A549 (cell line): ENCODE measurements around the gene RRP15. TPM values are rescaled to one million over a fixed set of nuclear protein-coding genes. Genes with fewer than 3 reads are reported as not detected.

Source experiments
- ATAC-seq, 2 experiments: fragments of 200-7000 bp in 1 of 2; fragments of >200 bp in 1 of 2; cut with Nextera tagmentation in 1 of 2; cut with Tn5 transposase in 1 of 2; 3 replicates each; pipeline versions ENCODE4 v1.8.0 to v1.9.1; 2018 to 2020; ENCODE audit warnings: mild to moderate bottlenecking in 1 of 2, moderate library complexity in 1 of 2
- CTCF ChIA-PET: fragments of 300-600 bp; sonication (Branson Sonifier 250); formaldehyde crosslinking; extraction: SDS; loops from one replicate; lab custom pipeline; 2021; ENCODE audit warnings: antibody characterized with exemption, inconsistent platforms; lab: Yijun Ruan, JAX
- POLR2A ChIA-PET: fragments of 350-600 bp; formaldehyde crosslinking; extraction: SDS; loops from one replicate; lab custom pipeline; 2021; ENCODE audit warnings: antibody characterized with exemption, inconsistent platforms; lab: Yijun Ruan, JAX
- DNase-seq, 2 experiments: peaks; one replicate each; pipeline versions ENCODE4 v3.0.0 to v3.0.0-alpha.2; 2011 to 2016; ENCODE audit warnings: low read depth in 1 of 2, low spot score in 1 of 2
- FAIRE-seq: peaks from 2 replicates; lab custom pipeline; 2011; peaks lifted over from hg19 to GRCh38; lab: Jason Lieb, UNC
- H3K27ac ChIP-seq, 2 experiments: fragments of >200 bp; sonication (Bioruptor Twin); formaldehyde crosslinking; 3 replicates each; pipeline ENCODE4 v1.5.1; 2016 to 2017
- H3K4me1 ChIP-seq: fragments of >200 bp; sonication (Bioruptor Twin); formaldehyde crosslinking; 3 replicates; pipeline ENCODE4 v1.6.1; 2016
- H3K4me2 ChIP-seq: fragments of >200 bp; sonication (Bioruptor Twin); formaldehyde crosslinking; 3 replicates; pipeline ENCODE4 v1.6.1; 2016
- H3K4me3 ChIP-seq: fragments of >200 bp; sonication (Bioruptor Twin); formaldehyde crosslinking; 3 replicates; pipeline ENCODE4 v1.5.1; 2016
- H3K9me3 ChIP-seq: fragments of >200 bp; sonication (Bioruptor Twin); formaldehyde crosslinking; 3 replicates; pipeline ENCODE4 v1.6.1; 2016
- BCL3 ChIP-seq: fragments of >200 bp; sonication (Bioruptor Twin); formaldehyde crosslinking; IDR thresholded peaks from 3 replicates; pipeline ENCODE4 v1.6.1; 2016
- CBX2 ChIP-seq: fragments of 200-600 bp; sonication (generic); IDR thresholded peaks from 2 replicates; pipeline ENCODE4 v1.6.1; 2016; ENCODE audit warnings: low read depth, mild to moderate bottlenecking, borderline replicate concordance
- CBX8 ChIP-seq: fragments of 200-600 bp; sonication (generic); IDR thresholded peaks from 2 replicates; pipeline ENCODE4 v1.6.1; 2016
- CEBPB ChIP-seq, 2 experiments: fragments of >200 bp in 1 of 2; sonication (Bioruptor Twin) in 1 of 2; formaldehyde crosslinking in 1 of 2; IDR thresholded peaks; 2 replicates each; pipeline ENCODE4 v1.6.1; 2012 to 2016
- CHD2 ChIP-seq: fragments of 150-350 bp; IDR thresholded peaks from 2 replicates; pipeline ENCODE4 v1.6.1; 2014; ENCODE audit warnings: low read length; ENCODE audit not compliant: partially characterized antibody
- EHF ChIP-seq: fragments of 250-450 bp; sonication (Bioruptor Pico); IDR thresholded peaks from 2 replicates; pipeline ENCODE4 v1.5.0; 2020; ENCODE audit warnings: mild to moderate bottlenecking
- EHMT2 ChIP-seq: fragments of 200-600 bp; sonication (generic); IDR thresholded peaks from 2 replicates; pipeline ENCODE4 v1.6.1; 2016; ENCODE audit warnings: antibody characterized with exemption, low read depth, mild to moderate bottlenecking, moderate library complexity
- EP300 ChIP-seq, 2 experiments: fragments of >200 bp; sonication (Bioruptor Twin); formaldehyde crosslinking; IDR thresholded peaks; 2 replicates in 1 of 2; 3 replicates in 1 of 2; pipeline ENCODE4 v1.6.1; 2016 to 2017
- FOSL2 ChIP-seq, 2 experiments: fragments of 450-650 bp in 1 of 2; fragments of >200 bp in 1 of 2; sonication (Bioruptor Twin) in 1 of 2; formaldehyde crosslinking; IDR thresholded peaks; 2 replicates each; pipeline versions ENCODE4 v1.5.0 to v1.6.1; 2016 to 2020; ENCODE audit warnings: mild to moderate bottlenecking in 1 of 2, moderate library complexity in 1 of 2
- GATA3 ChIP-seq: IDR thresholded peaks from 2 replicates; pipeline ENCODE4 v1.6.1; 2012; ENCODE audit warnings: borderline replicate concordance
- HOXA7 ChIP-seq: fragments of 250-450 bp; sonication (Bioruptor Pico); IDR thresholded peaks from 2 replicates; pipeline ENCODE4 v1.5.0; 2020; ENCODE audit warnings: mild to moderate bottlenecking, moderate library complexity
- HOXB5 ChIP-seq: fragments of 250-450 bp; sonication (Bioruptor Pico); IDR thresholded peaks from 2 replicates; pipeline ENCODE4 v1.5.0; 2020; ENCODE audit warnings: mild to moderate bottlenecking, moderate library complexity
- JUN ChIP-seq, 2 experiments: fragments of >200 bp; sonication (Bioruptor Twin); formaldehyde crosslinking; IDR thresholded peaks; 2 replicates in 1 of 2; 3 replicates in 1 of 2; pipeline ENCODE4 v1.6.1; 2016 to 2017
- JUNB ChIP-seq: fragments of >200 bp; sonication (Bioruptor Twin); formaldehyde crosslinking; IDR thresholded peaks from 2 replicates; pipeline ENCODE4 v1.6.1; 2016
- KDM5A ChIP-seq: fragments of 200-600 bp; sonication (generic); IDR thresholded peaks from 2 replicates; pipeline ENCODE4 v1.6.1; 2016; ENCODE audit warnings: antibody characterized with exemption, mild to moderate bottlenecking
- MAFK ChIP-seq: fragments of 450-650 bp; IDR thresholded peaks from 2 replicates; pipeline ENCODE4 v1.6.1; 2014; ENCODE audit not compliant: partially characterized antibody
- MAX ChIP-seq: IDR thresholded peaks from 2 replicates; pipeline ENCODE4 v1.6.1; 2012
- NPAS2 ChIP-seq: fragments of 250-450 bp; sonication (Bioruptor Pico); IDR thresholded peaks from 2 replicates; pipeline ENCODE4 v1.8.0; 2022; ENCODE audit warnings: mild to moderate bottlenecking, moderate library complexity, borderline replicate concordance
- NR3C1 ChIP-seq: fragments of >200 bp; sonication (Bioruptor Twin); formaldehyde crosslinking; IDR thresholded peaks from 3 replicates; pipeline ENCODE4 v1.6.1; 2017
- PBX3 ChIP-seq: IDR thresholded peaks from 2 replicates; pipeline ENCODE4 v1.6.1; 2012
- PHF8 ChIP-seq: fragments of 200-600 bp; sonication (generic); IDR thresholded peaks from 2 replicates; pipeline ENCODE4 v1.6.1; 2016; ENCODE audit warnings: low read depth, mild to moderate bottlenecking, antibody characterized with exemption, moderate library complexity, borderline replicate concordance
- POLR2A ChIP-seq: IDR thresholded peaks from 2 replicates; pipeline ENCODE4 v1.6.1; 2012; ENCODE audit warnings: mild to moderate bottlenecking, low read length
- POLR2AphosphoS2 ChIP-seq: conservative IDR thresholded peaks from 2 replicates; pipeline ENCODE4 v1.6.1; 2012; ENCODE audit warnings: low read length, improper control_type of control experiment, inconsistent platforms
- RNF2 ChIP-seq: fragments of 200-600 bp; sonication (generic); IDR thresholded peaks from 2 replicates; pipeline ENCODE4 v1.6.1; 2016; ENCODE audit warnings: low read depth, mild to moderate bottlenecking, antibody characterized with exemption, moderate library complexity, borderline replicate concordance
- USF2 ChIP-seq: fragments of 450-650 bp; IDR thresholded peaks from 2 replicates; pipeline ENCODE4 v1.6.1; 2014; ENCODE audit warnings: antibody characterized with exemption
- WGBS: methylation state at CpG from one replicate; pipeline ENCODE4 v1.1.6; 2017; ENCODE audit errors: missing lambda C conversion rate; 5-methylcytosine and 5-hydroxymethylcytosine counted together
- polyA plus RNA-seq, 4 experiments: library from polyadenylated mRNA; depleted of rRNA in 3 of 4; stranded (reverse); fragments of >200 nt; fragmentation: RNase III in 1 of 4; extraction: RNeasy Plus Mini Kit Qiagen cat#74134 plus additional on column Dnase treatment in 1 of 4; gene quantifications; 2 replicates in 3 of 4; 3 replicates in 1 of 4; pipeline ENCODE4 v1.2.3, GENCODE V29; 2011 to 2017

Gene RRP15
- polyA plus RNA-seq, 2 of the 4 experiments (the other 2 are of a cell fraction), result 15.6 to 19.5 TPM

- H3K4me2 ChIP-seq, result no peak overlapping the region
- H3K27ac ChIP-seq, result no peak overlapping the region
- CTCF ChIA-PET, result interaction anchor here (0.7 to 0.9 kb wide), 3 partner anchors 28 to 1511 kb away, joined by 3 read pairs; no protein-coding TSS in a partner anchor
- TF ChIP-seq CEBPB (IDR thresholded peaks at IDR 0.05) (peak; percentile 33 to 70; a peak in 3 of 4 replicates), CBX8 (no peak), JUN (IDR thresholded peaks at IDR 0.05) (no peak), EHF (no peak)
- peaks cover 17% of the 10 kb centered on the region for H3K4me1 ChIP-seq
- H3K4me3 ChIP-seq, result no peak overlapping the region
- WGBS, result 91% methylated on average over 3 of the region's 3 CpGs
- H3K9me3 ChIP-seq, result no peaks in the 10 kb centered on the region
- DNase-seq, result no peak
- FAIRE-seq, result no peak
- no peak for ATAC-seq
- POLR2A ChIA-PET, result no interaction called here
Observed at GRCh38 chr1:218302155-218302554, 17.1 kb downstream of the RRP15 start.

- POLR2A ChIA-PET, result interaction anchor here (1.4 kb wide), 1 partner anchor 18 kb away, joined by 4 read pairs; the partner anchor contains the start of gene RRP15
Observed at GRCh38 chr1:218303176-218303879, 18.2 kb downstream of the RRP15 start.

GRCh38 chr1:218304281-218305039 is 19.4 kb downstream of the RRP15 start:
- TF ChIP-seq CHD2, result no peak
- no peak for TF ChIP-seq KDM5A
- no peak for TF ChIP-seq HOXB5 (CRISPR knock-in tag)
- TF ChIP-seq HOXA7 (CRISPR knock-in tag), result no peak
- TF ChIP-seq POLR2AphosphoS2, result no peak
- no peak for TF ChIP-seq FOSL2 (IDR thresholded peaks at IDR 0.05)
- TF ChIP-seq FOSL2 (CRISPR knock-in tag; IDR thresholded peaks at IDR 0.05), result no peak
- no peak for TF ChIP-seq PBX3
- no peak for TF ChIP-seq NPAS2
- no peak for TF ChIP-seq MAX
- no peak for TF ChIP-seq EHF
- no peak for TF ChIP-seq CBX2
- no peak for TF ChIP-seq PHF8
- TF ChIP-seq BCL3, result no peak
- TF ChIP-seq MAFK, result no peak
- TF ChIP-seq NR3C1, result no peak
- no peak for TF ChIP-seq JUNB
- no peak for TF ChIP-seq USF2
- no peak for ATAC-seq
- H3K4me1 ChIP-seq, result peaks cover 4% of the 10 kb centered on the region; the same call in 1 of the 3 replicates
- no peak overlapping the region for H3K27ac ChIP-seq
- CTCF ChIA-PET, result interaction anchor here (0.8 to 1.6 kb wide), 2 partner anchors 25 to 1357 kb away, joined by 3 to 4 read pairs; no protein-coding TSS in a partner anchor
- 88% methylated on average over 8 of the region's 8 CpGs for WGBS
- no peak for DNase-seq
- FAIRE-seq, result no peak
- POLR2A ChIA-PET, result interaction anchor here (1.4 kb wide), 1 partner anchor 20 kb away, joined by 4 read pairs; the partner anchor contains the start of gene RRP15
- no peak overlapping the region for H3K4me2 ChIP-seq
- no peaks in the 10 kb centered on the region for H3K9me3 ChIP-seq
- H3K4me3 ChIP-seq, result no peak overlapping the region

More at GRCh38 chr1:218303176-218303879, 18.2 kb downstream of the RRP15 start:
- no peak for FAIRE-seq
- no peaks in the 10 kb centered on the region for H3K9me3 ChIP-seq
- H3K4me1 ChIP-seq, result peaks cover 9% of the 10 kb centered on the region; the same call in 1 of the 3 replicates
- H3K4me3 ChIP-seq, result no peak overlapping the region
- no peak overlapping the region for H3K27ac ChIP-seq
- CTCF ChIA-PET, result interaction anchor here (1.6 kb wide), 1 partner anchor 26 kb away, joined by 4 read pairs; no protein-coding TSS in a partner anchor
- H3K4me2 ChIP-seq, result no peak overlapping the region
- DNase-seq, result no peak
- TF ChIP-seq HOXA7 (CRISPR knock-in tag) (no peak), FOSL2 (IDR thresholded peaks at IDR 0.05) (no peak), FOSL2 (CRISPR knock-in tag; IDR thresholded peaks at IDR 0.05) (no peak), EP300 (IDR thresholded peaks at IDR 0.05) (no peak), NR3C1 (no peak), MAX (no peak), RNF2 (no peak), POLR2AphosphoS2 (no peak), GATA3 (no peak), POLR2A (no peak), MAFK (no peak), CHD2 (no peak), EHMT2 (no peak)
- TF ChIP-seq, all 56 proteins: peak for 0
- no peak for ATAC-seq
